ENCODE data around the gene HELZ.

The HELZ gene

GRCh38 chr17:67076290-67076689, 168.7 kb downstream of the HELZ start:
- no peak overlapping the region for H3K4me3 ChIP-seq
- peaks cover 7 to 30% (median 14%) of the 10 kb centered on the region in 3 donors for H3K36me3 ChIP-seq
- intact Hi-C loops (cut with DNase I; ENCODE audit: low total_unique reads) = no loop called here
- DNase-seq = no peak
- H3K4me1 ChIP-seq = no peaks in the 10 kb centered on the region
- TF ChIP-seq CTCF (IDR thresholded peaks at IDR 0.05) = no peak
- H3K27ac ChIP-seq = no peak overlapping the region
- no peaks in the 10 kb centered on the region for H3K27me3 ChIP-seq
- H3K9me3 ChIP-seq = no peaks in the 10 kb centered on the region

GRCh38 chr17:67074781-67075180, 170.2 kb downstream of the HELZ start:
- intact Hi-C loops (cut with DNase I; ENCODE audit: low total_unique reads) = no loop called here
- Histone ChIP-seq H3K27me3 (no peaks in the 10 kb centered on the region), H3K27ac (no peak overlapping the region), H3K4me1 (no peaks in the 10 kb centered on the region), H3K4me3 (no peak overlapping the region), H3K36me3 (peaks cover 7 to 29% (median 7%) of the 10 kb centered on the region in 3 donors), H3K9me3 (no peaks in the 10 kb centered on the region)
- TF ChIP-seq CTCF (IDR thresholded peaks at IDR 0.05) = no peak
- no peak for DNase-seq

GRCh38 chr17:67072885-67073284, 172.1 kb downstream of the HELZ start:
- Histone ChIP-seq H3K36me3 (peaks cover 3 to 23% (median 7%) of the 10 kb centered on the region in 3 donors), H3K4me3 (no peak overlapping the region), H3K4me1 (no peaks in the 10 kb centered on the region), H3K27me3 (no peaks in the 10 kb centered on the region), H3K27ac (no peak overlapping the region), H3K9me3 (no peaks in the 10 kb centered on the region)
- TF ChIP-seq CTCF (IDR thresholded peaks at IDR 0.05) = no peak
- no peak for DNase-seq
- intact Hi-C loops (cut with DNase I; ENCODE audit: low total_unique reads) = no loop called here

GRCh38 chr17:67071595-67071994, 173.4 kb downstream of the HELZ start:
- no peak for TF ChIP-seq CTCF (IDR thresholded peaks at IDR 0.05)
- no peak overlapping the region for H3K4me3 ChIP-seq
- H3K9me3 ChIP-seq = no peaks in the 10 kb centered on the region
- no peaks in the 10 kb centered on the region for H3K27me3 ChIP-seq
- H3K36me3 ChIP-seq = peaks cover 3 to 23% (median 7%) of the 10 kb centered on the region in 3 donors
- no peaks in the 10 kb centered on the region for H3K4me1 ChIP-seq
- no peak overlapping the region for H3K27ac ChIP-seq
- intact Hi-C loops (cut with DNase I; ENCODE audit: low total_unique reads) = no loop called here
- DNase-seq = no peak

GRCh38 chr17:67069603-67070136, 175.3 kb downstream of the HELZ start:
- H3K4me3 ChIP-seq = no peak overlapping the region
- intact Hi-C loops (cut with DNase I; ENCODE audit: low total_unique reads) = no loop called here
- DNase-seq = no peak
- H3K27ac ChIP-seq = no peak overlapping the region
- no peaks in the 10 kb centered on the region for H3K4me1 ChIP-seq
- H3K27me3 ChIP-seq = no peaks in the 10 kb centered on the region
- H3K36me3 ChIP-seq = peaks cover 3 to 16% (median 7%) of the 10 kb centered on the region in 3 donors
- no peak for TF ChIP-seq CTCF (IDR thresholded peaks at IDR 0.05)
- no peaks in the 10 kb centered on the region for H3K9me3 ChIP-seq

- Histone ChIP-seq H3K27ac (no peak overlapping the region), H3K36me3 (peaks cover 0 to 15% (median 6%) of the 10 kb centered on the region in 3 donors), H3K9me3 (no peaks in the 10 kb centered on the region), H3K4me1 (no peaks in the 10 kb centered on the region), H3K27me3 (no peaks in the 10 kb centered on the region), H3K4me3 (no peak overlapping the region)
- no peak for TF ChIP-seq CTCF (IDR thresholded peaks at IDR 0.05)
- no peak for DNase-seq
- intact Hi-C loops (cut with DNase I; ENCODE audit: low total_unique reads) = no loop called here
These were observed 176.0 kb downstream of the HELZ start for GRCh38 chr17:67068999-67069398.
